GM18517 (cell line): Measurements from ENCODE around the gene COMTD1.
"Not testable (repeated sequence)": the region's sequence is repeated elsewhere in the genome, so short reads cannot be mapped to it uniquely, and the experiment has no call there.

Experiments
- ATAC-seq: cut with Tn5 transposase; IDR thresholded peaks from one replicate; pipeline ENCODE4 v1.9.1; 2021; ENCODE audit warnings: mild to moderate bottlenecking, moderate library complexity; ENCODE audit not compliant: unreplicated experiment

COMTD1 gene

DNA sequence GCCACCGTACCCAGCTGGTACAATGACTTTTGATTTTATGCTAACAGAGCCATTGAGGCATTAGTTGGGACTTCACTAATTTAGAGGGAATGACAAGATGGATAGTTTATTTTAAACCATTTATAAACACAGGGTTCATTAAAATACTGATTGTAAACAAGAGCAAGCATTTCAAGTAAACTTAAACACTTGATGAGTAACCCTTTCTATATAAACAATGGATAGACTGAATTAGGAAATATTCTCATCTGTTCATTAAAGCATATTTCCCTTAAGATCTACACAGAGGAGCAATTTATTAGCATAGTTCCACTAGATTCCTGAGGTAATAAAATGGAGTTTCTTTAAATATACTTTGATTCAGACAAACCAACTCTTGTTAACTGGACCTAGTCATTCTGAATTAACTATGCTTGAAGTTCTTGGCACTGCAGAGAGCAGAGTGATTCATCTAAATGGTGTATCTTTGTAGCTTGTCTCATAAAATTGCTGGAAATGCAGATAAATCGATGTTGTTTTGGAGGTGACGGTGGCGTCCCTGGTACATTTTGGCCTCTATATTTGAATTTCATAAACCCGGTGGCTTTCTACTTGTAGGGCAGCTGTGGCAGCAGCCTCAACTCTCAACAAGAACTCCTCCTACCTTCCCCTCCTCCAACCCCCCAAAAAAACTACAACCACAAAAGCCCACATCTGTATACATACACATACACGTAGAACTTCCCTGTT, 40.6 kb downstream of the COMTD1 start:
- ATAC-seq, result no peak

DNA sequence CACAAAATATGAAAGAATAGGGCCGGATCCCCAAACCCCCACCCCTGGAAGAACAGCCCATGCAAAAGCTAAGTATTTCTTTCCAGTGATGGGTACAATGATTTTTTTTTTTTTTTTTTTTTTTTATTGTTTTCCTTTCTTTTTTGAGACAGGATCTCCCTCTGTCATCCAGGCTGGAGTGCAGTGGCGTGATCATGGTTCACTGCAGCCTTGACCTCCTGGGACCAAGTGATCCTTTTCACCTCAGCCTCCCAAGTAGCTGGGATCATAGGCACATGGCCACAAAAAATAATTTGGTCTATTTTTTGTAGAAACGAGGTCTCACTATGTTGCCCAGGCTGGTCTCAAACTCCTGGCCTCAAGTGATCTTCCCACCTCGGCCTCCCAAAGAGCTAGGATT, 41.1 kb downstream of the COMTD1 start:
- not testable (repeated sequence) for ATAC-seq

DNA sequence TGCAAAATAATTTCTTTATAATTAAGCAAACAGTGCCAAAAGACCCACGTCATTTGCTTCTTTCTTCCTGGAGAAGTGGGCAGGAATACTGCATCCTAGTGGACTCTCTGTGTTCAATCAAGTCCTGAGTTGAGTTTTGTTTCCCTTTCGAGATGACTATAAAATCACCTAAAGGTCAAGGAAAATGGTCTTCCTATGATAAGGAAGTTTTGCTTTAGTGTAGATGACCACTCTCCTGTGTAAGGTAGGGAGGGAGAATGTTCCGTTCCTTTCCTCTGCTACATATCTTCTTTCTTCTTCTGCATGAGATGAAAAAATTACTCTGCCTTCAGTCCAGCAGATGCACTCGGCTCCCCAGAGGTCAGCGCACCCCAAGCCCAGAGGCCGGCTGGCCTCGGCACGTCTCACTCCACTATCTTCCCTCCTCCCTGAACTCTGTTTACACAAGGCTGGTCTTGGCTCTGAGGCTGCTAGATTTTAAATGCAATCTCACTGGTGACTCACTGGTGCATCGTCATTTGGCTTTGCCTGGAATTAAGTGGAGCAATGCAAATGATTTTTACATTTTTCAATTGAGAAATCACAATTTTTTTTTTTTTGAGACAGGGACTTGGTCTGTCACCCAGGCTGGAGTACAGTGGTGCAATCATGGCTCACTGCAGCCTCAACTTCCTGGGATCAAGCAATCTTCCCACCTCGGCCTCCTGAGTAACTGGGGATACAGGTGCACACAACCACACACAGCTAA, 43.8 kb downstream of the COMTD1 start:
- ATAC-seq, result no peak

DNA sequence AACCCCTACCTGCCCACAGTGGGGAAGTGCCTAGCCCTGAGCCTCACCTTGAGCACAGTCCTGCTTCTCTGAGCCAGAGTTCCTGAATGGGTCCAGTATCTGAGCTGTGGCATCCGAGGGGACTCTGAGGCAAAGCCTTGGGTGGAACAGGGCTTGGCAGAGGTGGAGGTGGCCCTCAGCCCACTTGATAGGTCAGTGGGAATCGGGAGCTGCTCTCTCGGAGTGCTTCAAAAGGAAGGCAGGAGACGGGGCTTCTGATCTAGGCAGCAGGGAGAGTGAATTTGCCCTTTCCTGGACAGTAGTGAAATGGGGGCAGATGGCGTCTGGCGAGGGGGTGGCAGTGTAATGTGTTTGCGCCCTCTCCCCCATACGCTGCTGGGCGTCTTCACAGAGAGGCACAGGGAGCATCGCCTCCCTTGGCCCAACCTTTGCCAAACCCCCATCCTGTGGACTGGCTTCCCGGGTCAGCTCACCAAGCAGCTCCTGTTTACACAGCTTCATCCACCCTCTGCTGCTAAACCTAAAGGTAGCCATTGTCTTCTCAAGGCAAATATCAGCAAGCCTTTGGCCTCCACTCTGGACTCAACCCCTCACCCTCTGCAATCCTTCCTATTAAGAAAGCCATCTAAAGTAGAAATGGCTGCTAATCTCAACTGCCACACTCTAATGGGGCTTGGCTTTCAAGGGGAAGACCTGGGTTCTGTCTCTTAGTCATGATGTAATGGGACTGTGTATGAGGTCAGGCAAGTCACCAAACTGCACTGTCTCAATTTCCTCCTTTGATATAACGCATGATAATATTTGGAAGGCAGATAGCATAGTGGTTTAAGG, 46.3 kb downstream of the COMTD1 start:
- no peak for ATAC-seq

DNA sequence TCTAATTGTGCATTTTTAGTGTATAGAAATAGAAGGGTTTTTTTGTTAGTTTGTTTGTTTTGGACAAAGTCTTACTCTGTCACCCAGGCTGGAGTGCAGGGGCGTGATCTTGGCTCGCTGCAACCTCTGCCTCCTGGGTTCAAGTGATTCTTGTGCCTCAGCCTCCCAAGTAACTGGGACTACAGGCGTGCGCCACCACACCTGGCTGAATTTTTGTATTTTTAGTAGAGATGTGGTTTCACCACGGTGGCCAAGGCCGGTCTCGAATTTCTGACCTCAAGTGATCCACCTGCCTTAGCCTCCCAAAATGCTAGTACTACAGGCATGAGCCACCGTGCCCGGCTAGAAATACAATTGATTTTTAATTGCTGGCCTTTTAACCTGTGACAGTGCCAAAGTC, 47.2 kb downstream of the COMTD1 start:
- not testable (repeated sequence) for ATAC-seq

DNA sequence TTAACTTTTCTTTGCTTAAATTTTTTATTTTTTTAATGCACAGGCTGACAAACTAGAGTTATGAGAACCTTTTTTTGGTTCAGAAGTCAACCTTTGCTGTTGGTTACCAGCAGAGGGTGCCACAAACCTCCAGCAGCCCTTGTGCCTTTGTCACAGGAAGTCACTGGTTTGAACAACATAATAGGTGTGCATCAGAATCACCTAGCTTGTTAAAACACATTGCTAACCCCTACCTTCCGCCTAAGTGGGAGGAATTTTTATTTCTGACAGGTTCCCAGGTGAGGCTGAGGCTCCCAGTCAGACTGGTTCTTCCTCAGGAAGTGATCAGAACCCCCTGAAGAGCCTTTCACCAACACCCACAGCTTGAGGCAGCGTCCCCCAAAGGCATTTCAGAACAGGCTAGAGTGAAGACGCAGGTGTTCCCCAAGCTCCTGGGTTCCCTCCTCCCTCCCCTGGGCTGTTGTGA, 47.8 kb downstream of the COMTD1 start:
- ATAC-seq, result no peak

DNA sequence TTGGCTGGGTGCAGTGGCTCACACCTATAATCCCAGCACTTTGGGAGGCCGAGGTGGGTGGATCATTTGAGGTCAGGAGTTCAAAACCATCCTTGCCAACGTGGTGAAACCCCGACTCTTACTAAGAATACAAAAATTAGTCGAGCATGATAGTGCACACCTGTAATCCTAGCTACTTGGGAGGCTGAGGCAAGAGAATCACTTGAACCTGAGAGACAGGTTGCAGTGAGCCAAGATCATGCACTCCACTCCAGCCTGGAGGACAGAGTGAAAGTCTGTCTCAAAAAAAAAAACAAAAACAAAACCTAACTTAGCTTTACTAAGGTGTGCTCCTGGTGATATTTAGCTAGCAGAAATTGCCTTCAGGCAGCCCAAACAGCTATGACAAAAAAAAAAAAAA, 49.4 kb downstream of the COMTD1 start:
- ATAC-seq, result no peak
